SKM-1 (cell line): ENCODE results near the gene AS3MT.
A peak's percentile ranks its signal among the peaks of the same experiment; 100 is the strongest.
"Not testable (repeated sequence)": the region's sequence is repeated elsewhere in the genome, so short reads cannot be mapped to it uniquely, and the experiment has no call there.

ENCODE experiments used
- DNase-seq: peaks from one replicate; lab custom pipeline; 2025; ENCODE audit not compliant: unreplicated experiment; lab: John Stamatoyannopoulos, UW

Gene AS3MT, protein sequence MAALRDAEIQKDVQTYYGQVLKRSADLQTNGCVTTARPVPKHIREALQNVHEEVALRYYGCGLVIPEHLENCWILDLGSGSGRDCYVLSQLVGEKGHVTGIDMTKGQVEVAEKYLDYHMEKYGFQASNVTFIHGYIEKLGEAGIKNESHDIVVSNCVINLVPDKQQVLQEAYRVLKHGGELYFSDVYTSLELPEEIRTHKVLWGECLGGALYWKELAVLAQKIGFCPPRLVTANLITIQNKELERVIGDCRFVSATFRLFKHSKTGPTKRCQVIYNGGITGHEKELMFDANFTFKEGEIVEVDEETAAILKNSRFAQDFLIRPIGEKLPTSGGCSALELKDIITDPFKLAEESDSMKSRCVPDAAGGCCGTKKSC

GRCh38 chr10:102869258-102870198 lies at the start of gene AS3MT:
AS3MT (plus strand) TSS chr10:102869470; CDS start chr10:102869593, 123 bp downstream.
- DNase-seq = no peak

DNA sequence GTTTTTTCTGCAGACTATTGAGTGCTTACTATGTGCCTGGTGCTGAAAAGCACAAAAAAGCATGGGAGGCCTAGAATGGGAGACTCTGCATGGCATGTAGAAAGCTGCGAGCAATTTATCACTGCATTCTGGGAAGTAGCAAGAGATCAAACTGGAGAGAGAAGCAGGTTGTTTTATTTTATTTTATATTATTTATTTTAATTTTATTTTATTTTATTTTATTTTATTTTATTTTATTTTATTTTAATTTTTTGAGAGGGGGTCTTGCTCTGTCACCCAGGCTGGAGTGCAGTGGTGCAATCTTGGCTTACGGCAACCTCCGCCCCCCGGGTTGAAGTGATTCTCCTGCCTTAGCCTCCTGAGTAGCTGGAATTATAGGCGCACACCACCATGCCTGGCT lies 49.3 kb upstream of the AS3MT start:
- not testable (repeated sequence) for DNase-seq

DNA sequence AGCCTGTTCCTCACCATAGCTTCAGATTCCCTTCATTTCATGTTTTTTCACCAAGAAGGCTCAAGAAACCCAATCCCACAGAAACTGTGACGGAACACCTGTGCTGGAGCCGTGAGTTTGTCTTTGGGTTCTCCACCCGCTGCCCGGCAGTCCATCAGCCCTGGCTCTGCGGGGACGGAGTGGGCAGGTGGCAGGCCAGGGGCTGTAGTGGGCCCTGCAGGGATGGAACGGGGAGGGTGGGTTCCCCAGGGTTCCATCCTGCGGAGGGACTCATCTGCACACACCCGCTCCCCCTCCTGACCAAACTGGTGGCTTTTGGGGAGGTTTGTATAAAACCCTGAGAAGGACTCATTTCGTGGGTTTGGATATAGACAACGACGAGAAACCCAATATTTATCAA lies 47.0 kb upstream of the AS3MT start:
- DNase-seq = no peak

DNA sequence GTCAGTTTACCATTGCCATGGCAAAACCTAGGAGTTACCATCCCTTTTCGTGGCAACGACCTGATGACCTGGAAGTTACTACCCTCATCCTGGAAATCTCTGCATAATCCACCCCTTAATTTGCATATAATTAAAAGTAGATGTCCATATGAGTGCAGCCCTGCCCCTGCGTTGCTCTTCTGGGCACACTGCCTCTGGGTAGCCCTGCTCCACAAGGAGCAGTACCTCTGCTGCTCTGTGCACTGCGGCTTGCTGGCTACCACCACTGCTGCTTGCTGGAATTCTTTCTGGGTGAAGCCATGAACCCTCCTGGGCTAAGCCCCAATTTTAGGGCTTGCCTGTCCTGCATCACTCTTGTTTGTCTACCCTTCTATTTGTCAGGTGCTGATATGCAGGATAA lies 44.6 kb upstream of the AS3MT start:
- DNase-seq = no peak

DNA sequence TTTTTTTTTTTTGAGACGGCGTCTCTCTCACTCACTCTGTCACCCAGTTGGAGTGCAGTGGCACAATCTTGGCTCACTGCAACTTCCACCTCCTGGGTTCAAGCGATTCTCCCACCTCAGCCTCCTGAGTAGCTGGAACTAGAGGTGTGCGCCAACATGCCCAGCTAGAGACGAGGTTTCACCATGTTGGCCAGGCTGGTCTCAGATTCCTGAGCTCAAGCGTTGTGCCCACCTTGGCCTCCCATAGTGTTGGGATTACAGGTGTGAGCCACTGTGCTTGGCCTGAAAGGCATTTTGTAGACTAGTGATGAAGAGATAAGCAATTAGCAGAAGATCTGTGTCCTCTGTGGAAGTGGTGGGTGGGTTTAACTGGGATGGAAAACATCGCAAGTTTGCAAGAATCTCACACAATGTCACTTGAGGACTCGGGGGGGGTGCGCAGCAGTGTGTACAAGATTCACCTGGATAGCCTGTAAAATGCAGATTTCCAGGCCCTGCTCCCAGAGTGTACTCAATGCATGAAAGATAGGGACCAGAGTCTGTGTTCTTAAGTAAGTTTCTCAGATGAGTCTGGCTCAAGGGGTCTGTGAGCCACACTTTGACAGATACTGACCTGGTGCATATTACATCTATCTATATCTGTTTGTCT lies 43.0 kb upstream of the AS3MT start:
- no peak for DNase-seq

GRCh38 chr10:102827597-102827975 lies 41.7 kb upstream of the AS3MT start:
- DNase-seq = no peak

DNA sequence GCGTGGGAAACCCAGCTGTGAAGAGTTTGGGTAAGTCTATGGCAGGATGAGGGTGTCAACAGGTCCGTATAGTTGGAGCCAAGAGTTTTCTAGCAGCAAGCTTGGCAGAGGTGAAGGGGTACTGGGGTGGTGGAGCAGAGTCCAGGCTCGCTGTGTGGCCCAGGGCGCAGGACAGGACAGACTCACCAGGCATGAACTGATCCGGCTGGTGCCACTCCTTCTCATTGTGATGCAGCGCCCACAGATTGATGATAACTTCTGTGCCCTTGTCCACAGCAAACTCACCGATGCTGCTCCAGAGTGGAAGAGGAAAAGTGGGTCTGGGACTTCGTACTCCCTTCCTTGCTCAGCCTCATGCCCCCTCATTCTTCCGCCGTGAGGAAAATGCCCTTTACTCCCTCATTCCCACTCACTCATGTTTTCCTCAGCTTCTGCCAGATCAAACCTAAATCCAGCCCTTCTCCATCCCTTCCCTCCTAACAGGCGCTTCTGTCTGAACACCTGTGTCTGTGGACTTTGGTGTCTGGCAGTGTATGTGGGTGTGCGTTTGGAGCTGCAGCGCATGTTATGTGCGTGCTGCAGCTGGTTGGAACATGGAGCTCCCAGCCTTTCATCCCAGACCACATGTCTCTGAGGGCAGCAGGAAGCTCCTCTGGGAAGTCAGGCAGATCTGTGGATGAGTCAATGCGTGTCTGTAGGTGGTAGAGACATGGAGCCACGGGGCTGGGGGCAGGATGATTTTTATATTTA lies 37.8 kb upstream of the AS3MT start:
- no peak for DNase-seq

DNA sequence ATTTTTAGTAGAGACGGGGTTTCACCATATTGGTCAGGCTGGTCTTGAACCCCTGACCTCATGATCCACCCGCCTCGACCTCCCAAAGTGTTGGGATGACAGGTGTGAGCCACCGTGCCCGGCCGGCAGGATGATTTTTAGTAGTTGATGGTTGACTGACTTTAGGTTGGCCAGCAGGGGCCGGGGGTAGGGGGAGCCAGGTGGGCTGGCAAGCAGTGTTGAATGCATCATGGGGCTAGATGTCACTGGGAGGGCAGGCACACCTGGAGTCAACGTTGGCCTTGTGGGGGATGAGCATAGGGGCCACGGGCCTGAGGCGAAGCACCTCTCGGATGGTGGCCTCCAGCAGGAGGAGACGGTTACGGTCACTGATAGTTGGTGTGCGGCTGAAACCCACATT lies 37.0 kb upstream of the AS3MT start:
- DNase-seq = no peak

GRCh38 chr10:102832987-102833386 lies 36.3 kb upstream of the AS3MT start:
- DNase-seq = no peak

DNA sequence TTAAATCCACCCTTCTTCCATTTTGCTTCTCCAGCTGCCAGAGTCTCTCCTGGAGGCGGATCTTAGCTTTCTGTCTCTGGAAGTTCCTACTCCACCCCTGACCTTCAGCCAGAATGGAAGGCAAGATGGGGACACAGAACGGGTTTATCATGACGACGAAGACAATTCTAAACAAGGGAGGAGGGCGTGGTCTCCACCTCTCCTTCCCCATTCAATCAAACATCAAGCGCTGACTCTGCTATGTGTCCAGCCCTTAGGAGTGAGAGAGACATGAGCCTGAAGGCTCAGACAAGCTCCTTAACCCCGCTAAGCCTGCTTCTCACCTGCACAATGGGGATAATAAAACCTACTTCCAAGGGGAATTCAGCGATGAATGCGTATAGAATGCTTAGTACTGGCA lies 35.1 kb upstream of the AS3MT start:
- DNase-seq = no peak

DNA sequence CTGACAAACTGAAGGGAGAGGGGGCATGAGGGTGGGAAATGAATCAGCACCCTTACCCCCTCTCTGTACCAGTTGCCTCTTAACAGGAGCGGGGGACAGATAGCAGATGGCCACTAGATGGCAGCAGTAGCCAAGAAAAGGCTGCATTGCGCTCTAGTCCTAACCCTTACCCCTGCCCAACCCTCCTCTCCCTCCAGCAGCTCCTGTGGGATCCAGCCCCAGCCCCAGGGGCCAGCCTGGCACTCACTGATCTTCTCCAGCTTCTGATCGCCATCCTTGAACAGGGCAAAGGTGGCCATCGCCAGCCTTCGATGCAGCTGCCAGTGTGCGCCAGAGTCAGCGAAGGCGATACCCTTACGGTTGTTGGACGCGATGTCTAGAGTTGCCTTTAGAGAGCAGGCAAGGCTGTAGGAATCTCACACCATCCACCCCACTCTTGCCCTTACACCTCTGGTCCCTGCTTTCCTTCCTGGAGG lies 34.2 kb upstream of the AS3MT start:
- DNase-seq = peak; percentile 48

DNA sequence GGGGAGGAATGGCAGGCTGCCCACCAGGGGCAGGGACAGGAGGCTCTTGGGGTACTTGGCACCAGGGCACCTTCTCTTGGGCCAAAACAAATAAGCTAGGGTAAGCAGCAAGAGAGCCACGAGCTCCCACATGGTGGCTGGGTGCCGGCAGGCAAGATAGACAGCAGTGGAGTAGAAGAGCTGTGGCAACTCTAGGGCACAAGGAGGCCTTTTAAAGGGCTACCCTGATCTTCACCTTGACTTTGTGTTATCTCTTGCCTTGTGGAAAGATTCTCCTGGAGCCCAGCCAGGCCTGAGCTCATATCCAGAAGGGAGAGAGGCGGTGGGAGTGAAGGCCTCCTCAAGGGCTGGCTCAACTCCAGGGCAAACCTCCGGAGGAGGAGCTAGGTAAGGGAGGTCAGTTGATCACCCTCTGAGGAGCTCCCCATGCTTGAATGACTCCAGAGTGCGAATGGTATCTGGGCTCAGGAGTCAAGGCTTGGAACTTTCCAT lies 32.0 kb upstream of the AS3MT start, which contains the start of gene CYP17A1:
TSS of gene CYP17A1 (minus strand) at position 184 of the 492 bp plus-strand sequence. CDS start at position 132, 52 bp downstream.
- no peak for DNase-seq

GRCh38 chr10:102838276-102838927 lies 30.9 kb upstream of the AS3MT start:
- not testable (repeated sequence) for DNase-seq

DNA sequence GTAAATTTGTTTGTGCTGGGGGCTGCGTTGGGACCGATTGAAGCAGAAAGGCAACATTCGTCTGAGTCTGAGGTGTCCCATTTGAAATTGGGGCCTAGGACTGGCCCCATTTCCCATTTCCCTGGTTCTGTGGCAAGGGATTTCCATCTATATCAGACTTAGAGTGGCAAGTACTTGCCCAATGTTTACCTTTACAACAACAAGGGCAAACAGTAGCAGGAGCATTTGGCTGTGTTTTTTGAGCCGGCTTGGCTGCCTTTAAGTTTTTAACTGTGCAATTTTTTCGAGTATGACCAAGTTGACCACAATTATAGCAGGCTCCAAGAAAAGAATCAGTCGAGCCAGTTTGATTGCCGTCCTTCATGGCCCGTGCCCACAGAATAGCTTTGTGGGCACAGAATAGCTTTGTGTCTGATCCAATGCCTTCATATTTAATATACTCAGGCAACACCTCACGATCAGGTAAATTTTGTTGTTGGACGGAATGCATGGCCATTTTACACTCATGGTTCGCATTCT lies 27.4 kb upstream of the AS3MT start:
- no peak for DNase-seq

- not testable (repeated sequence) for DNase-seq
These were observed 26.1 kb upstream of the AS3MT start for GRCh38 chr10:102843139-102843538.

DNA sequence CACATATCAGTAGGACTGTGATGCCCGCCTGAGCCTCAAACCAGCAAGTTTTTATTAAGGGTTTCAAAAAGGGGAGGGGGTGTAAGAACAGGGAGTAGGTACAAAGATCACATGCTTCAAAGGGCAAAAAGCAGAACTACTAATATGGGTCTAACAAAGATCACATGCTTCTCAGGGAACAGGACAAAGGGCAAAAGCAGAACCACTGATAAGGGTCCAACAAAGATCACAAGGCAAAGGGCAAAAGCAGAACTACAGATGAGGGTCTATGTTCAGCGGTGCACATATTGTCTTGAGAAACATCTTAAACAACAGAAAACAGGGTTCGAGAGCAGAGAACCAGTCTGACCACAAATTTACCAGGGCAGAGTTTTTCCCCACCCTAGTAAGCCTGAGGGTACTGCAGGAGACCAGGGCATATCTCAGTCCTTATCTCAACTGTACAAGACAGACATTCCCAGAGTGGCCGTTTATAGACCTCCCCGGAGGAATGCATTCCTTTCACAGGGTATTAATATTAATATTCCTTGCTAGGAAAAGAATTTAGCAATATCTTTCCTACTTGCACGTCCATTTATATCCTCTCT lies 25.0 kb upstream of the AS3MT start:
- DNase-seq = not testable (repeated sequence)

DNA sequence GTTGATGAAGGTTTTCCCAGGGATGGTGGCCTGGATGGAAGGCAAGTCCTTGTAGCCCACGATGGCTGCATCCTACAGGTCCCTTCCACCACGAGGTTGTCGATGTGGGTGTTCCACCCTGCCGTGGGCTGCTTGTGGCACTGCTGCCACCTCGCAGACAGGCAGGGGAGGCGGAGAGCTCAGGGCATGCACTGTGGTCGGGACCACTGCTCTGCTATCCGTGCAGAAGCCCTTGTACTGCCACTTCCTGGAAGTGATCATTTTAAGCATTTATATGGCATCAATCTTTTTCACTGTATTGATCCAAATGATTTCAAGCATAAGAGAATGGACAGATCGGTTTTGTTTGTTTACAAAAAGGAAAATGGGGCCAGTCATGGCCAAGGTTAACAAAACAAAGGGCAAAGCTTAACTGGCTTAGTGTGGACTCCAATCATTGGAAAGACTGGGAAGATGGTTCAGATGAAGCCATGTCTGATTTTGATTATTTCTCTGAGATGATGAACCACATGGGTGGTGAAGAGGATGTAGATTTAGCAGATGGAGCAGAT lies 23.8 kb upstream of the AS3MT start:
- no peak for DNase-seq

DNA sequence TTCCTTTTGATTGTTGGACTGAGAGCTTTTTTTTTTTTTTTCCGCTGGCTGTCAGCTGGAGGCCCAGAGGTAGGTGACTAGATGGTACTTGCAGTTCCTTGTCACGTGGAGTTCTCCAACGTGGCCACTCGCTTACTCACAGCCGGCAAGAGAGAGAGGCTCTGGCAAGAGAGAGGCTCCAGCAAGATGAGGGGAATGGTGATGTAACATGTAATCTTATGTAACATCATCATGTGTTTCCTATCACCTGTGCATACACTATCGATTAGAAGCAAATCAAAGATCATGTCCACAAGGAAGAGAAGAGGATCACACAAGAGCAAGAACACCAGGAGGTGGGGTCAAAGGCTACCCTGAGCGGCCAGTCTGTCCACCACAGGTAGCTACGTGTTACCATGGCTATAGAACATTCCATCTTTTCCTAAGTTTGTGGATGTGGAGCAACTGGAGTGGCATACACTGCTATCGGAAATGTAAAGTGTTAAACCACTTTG lies 19.2 kb upstream of the AS3MT start:
- DNase-seq = no peak

GRCh38 chr10:102853237-102853636 lies 16.0 kb upstream of the AS3MT start:
- DNase-seq = not testable (repeated sequence)
